ENCODE data around the gene COP1.
"Not testable (repeated sequence)": the region's sequence is repeated elsewhere in the genome, so short reads cannot be mapped to it uniquely, and the experiment has no call there.

The COP1 gene

GRCh38 chr1:176032040-176032645 lies 174.9 kb downstream of the COP1 start:
- DNase-seq: no peak

- DNase-seq: no peak
These were observed 177.5 kb downstream of the COP1 start for GRCh38 chr1:176029609-176030008.

GRCh38 chr1:176029155-176029554 lies 177.9 kb downstream of the COP1 start:
- no peak for DNase-seq

- not testable (repeated sequence) for DNase-seq
These were observed 179.2 kb downstream of the COP1 start for GRCh38 chr1:176027934-176028333.

GRCh38 chr1:176022574-176022973 lies 184.5 kb downstream of the COP1 start:
- DNase-seq: no peak

- DNase-seq: no peak
These were observed 189.4 kb downstream of the COP1 start for GRCh38 chr1:176017722-176018121.

- no peak for DNase-seq
These were observed 197.1 kb downstream of the COP1 start for GRCh38 chr1:176009951-176010350.

GRCh38 chr1:176007756-176008389 lies 199.2 kb downstream of the COP1 start:
- not testable (repeated sequence) for DNase-seq

- DNase-seq: not testable (repeated sequence)
These were observed 212.4 kb downstream of the COP1 start for GRCh38 chr1:175994660-175995059.

- not testable (repeated sequence) for DNase-seq
These were observed 214.3 kb downstream of the COP1 start for GRCh38 chr1:175992825-175993224.

GRCh38 chr1:175992202-175992601 lies 214.9 kb downstream of the COP1 start:
- not testable (repeated sequence) for DNase-seq

GRCh38 chr1:175984813-175985212 lies 222.3 kb downstream of the COP1 start:
- DNase-seq: no peak

GRCh38 chr1:175984057-175984812 lies 222.9 kb downstream of the COP1 start:
- DNase-seq: no peak

- not testable (repeated sequence) for DNase-seq
These were observed 223.7 kb downstream of the COP1 start for GRCh38 chr1:175983363-175983762.

GRCh38 chr1:175981128-175981527 lies 226.0 kb downstream of the COP1 start:
- no peak for DNase-seq

GRCh38 chr1:175978926-175979325 lies 228.2 kb downstream of the COP1 start:
- DNase-seq: no peak

- no peak for DNase-seq
These were observed 228.6 kb downstream of the COP1 start for GRCh38 chr1:175978476-175978875.

GRCh38 chr1:175976865-175977642 lies 230.0 kb downstream of the COP1 start:
- no peak for DNase-seq

GRCh38 chr1:175969231-175969630 lies 237.9 kb downstream of the COP1 start:
- DNase-seq: no peak

GRCh38 chr1:175968486-175969172 lies 238.5 kb downstream of the COP1 start:
- no peak for DNase-seq

GRCh38 chr1:175963740-175964139 lies 243.3 kb downstream of the COP1 start:
- DNase-seq: no peak

- DNase-seq: no peak
These were observed 246.9 kb downstream of the COP1 start for GRCh38 chr1:175960169-175960568.

GRCh38 chr1:175951627-175952026 lies 255.5 kb downstream of the COP1 start:
- no peak for DNase-seq
